Thoracic aorta (tissue), 2 donors: Measurements from ENCODE around the gene DBNDD2. TPM values are rescaled to one million over a fixed set of nuclear protein-coding genes. Genes with fewer than 3 reads are reported as not detected.

Source experiments
- ATAC-seq: fragments of 150-250 bp; one replicate; pipeline ENCODE4 v1.8.0; 2017; ENCODE audit warnings: low read depth; ENCODE audit not compliant: insufficient number of reproducible peaks, low FRiP score
- DNase-seq: peaks from one replicate; pipeline ENCODE4 v3.0.0-alpha.2; 2020; ENCODE audit warnings: low spot score
- H3K27ac ChIP-seq, 2 donors: fragments of 200-600 bp; sonication (generic); 1 replicate in 1 of 2; 2 replicates in 1 of 2; pipeline ENCODE4 v1.5.1; 2016; ENCODE audit warnings: mild to moderate bottlenecking in 2 of 2, moderate library complexity in 2 of 2
- H3K27me3 ChIP-seq: fragments of 200-600 bp; sonication (generic); replicated peaks from 2 replicates; pipeline ENCODE4 v1.6.0; 2016; ENCODE audit warnings: mild to moderate bottlenecking; ENCODE audit not compliant: insufficient read depth
- H3K36me3 ChIP-seq: fragments of 200-600 bp; sonication (generic); one replicate; pipeline ENCODE4 v1.5.1; 2016
- H3K4me1 ChIP-seq, 2 donors: fragments of 200-600 bp; sonication (generic); 1 replicate in 1 of 2; 2 replicates in 1 of 2; pipeline versions ENCODE4 v1.5.1 to v1.6.0; 2016; ENCODE audit warnings: low read depth in 2 of 2, mild to moderate bottlenecking in 1 of 2; ENCODE audit not compliant: control insufficient read depth in 1 of 2
- H3K4me3 ChIP-seq: fragments of 200-600 bp; sonication (generic); 2 replicates; pipeline ENCODE4 v1.5.1; 2016; ENCODE audit warnings: mild to moderate bottlenecking
- H3K9me3 ChIP-seq: fragments of 200-600 bp; sonication (generic); 2 replicates; pipeline ENCODE4 v1.5.1; 2016
- CTCF ChIP-seq: fragments of 200-600 bp; sonication (generic); IDR thresholded peaks from one replicate; pipeline ENCODE4 v1.5.1; 2019; ENCODE audit warnings: antibody characterized with exemption
- total RNA-seq, 2 donors: library from RNA; depleted of rRNA; stranded (reverse); fragments of >200 nt; gene quantifications; one replicate each; pipeline versions ENCODE4 v1.1.0 to v1.2.3, GENCODE V29; 2016

DBNDD2 gene
- total RNA-seq, 2 donors from 2014 or later = 97.6 to 120 TPM

- TF ChIP-seq CTCF = no peak
- no peak overlapping the region for H3K4me3 ChIP-seq
- H3K4me1 ChIP-seq = peaks cover 9 to 18% of the 10 kb centered on the region in 2 donors
- H3K27ac ChIP-seq = peak overlapping the region; percentile 10 to 99
- peaks cover 6% of the 10 kb centered on the region for H3K9me3 ChIP-seq
- H3K27me3 ChIP-seq = no peaks in the 10 kb centered on the region
- DNase-seq (no peak), ATAC-seq (no peak)
- H3K36me3 ChIP-seq = peaks cover 1% of the 10 kb centered on the region
These were observed 3.7 kb upstream of the DBNDD2 start for GRCh38 chr20:45404438-45404837.

GRCh38 chr20:45405571-45406259, 2.4 kb upstream of the DBNDD2 start:
- no peak for TF ChIP-seq CTCF
- H3K4me3 ChIP-seq = peak overlapping the region; percentile 92
- peak; percentile 31 for ATAC-seq
- H3K27ac ChIP-seq = peak overlapping the region; percentile 99 to 100
- DNase-seq = no peak
- H3K36me3 ChIP-seq = peaks cover 14% of the 10 kb centered on the region
- peaks cover 9 to 29% of the 10 kb centered on the region in 2 donors for H3K4me1 ChIP-seq
- no peaks in the 10 kb centered on the region for H3K27me3 ChIP-seq
- H3K9me3 ChIP-seq = peaks cover 2% of the 10 kb centered on the region

GRCh38 chr20:45406260-45407066, 1.6 kb upstream of the DBNDD2 start:
- TF ChIP-seq CTCF = no peak
- peaks cover 9 to 31% of the 10 kb centered on the region in 2 donors for H3K4me1 ChIP-seq
- DNase-seq = no peak
- peak; percentile 61 for ATAC-seq
- peaks cover 20% of the 10 kb centered on the region for H3K36me3 ChIP-seq
- H3K4me3 ChIP-seq = peak overlapping the region; percentile 92
- no peaks in the 10 kb centered on the region for H3K9me3 ChIP-seq
- peak overlapping the region; percentile 99 to 100 for H3K27ac ChIP-seq
- no peaks in the 10 kb centered on the region for H3K27me3 ChIP-seq

GRCh38 chr20:45407067-45407745, 883 bp upstream of the DBNDD2 start:
- H3K4me1 ChIP-seq = peaks cover 9 to 31% of the 10 kb centered on the region in 2 donors

More at GRCh38 chr20:45407067-45407745, 883 bp upstream of the DBNDD2 start:
- no peak for TF ChIP-seq CTCF
- no peak for DNase-seq
- peak; percentile 15 for ATAC-seq
- Histone ChIP-seq H3K36me3 (peaks cover 25% of the 10 kb centered on the region), H3K9me3 (no peaks in the 10 kb centered on the region), H3K27me3 (no peaks in the 10 kb centered on the region), H3K27ac (peak overlapping the region; percentile 99 to 100), H3K4me3 (peak overlapping the region; percentile 92)
